PC-9 (cell line): Measurements from ENCODE around the gene PTPN13.

Experiments
- EZH2 ChIP-seq: fragments of 200-600 bp; sonication (generic); IDR thresholded peaks from 2 replicates; pipeline ENCODE4 v1.8.0; 2017; ENCODE audit warnings: antibody characterized with exemption, low read depth
- TF ChIP-seq, protein P1 (sequence below): fragments of 200-600 bp; sonication (generic); conservative IDR thresholded peaks from 2 replicates; pipeline ENCODE4 v1.6.1; 2017; ENCODE audit warnings: mixed run types, antibody characterized with exemption, mild to moderate bottlenecking, moderate library complexity

GRCh38 chr4:86558797-86559196 is 35.3 kb upstream of the PTPN13 start:
- TF ChIP-seq, protein P1, sequence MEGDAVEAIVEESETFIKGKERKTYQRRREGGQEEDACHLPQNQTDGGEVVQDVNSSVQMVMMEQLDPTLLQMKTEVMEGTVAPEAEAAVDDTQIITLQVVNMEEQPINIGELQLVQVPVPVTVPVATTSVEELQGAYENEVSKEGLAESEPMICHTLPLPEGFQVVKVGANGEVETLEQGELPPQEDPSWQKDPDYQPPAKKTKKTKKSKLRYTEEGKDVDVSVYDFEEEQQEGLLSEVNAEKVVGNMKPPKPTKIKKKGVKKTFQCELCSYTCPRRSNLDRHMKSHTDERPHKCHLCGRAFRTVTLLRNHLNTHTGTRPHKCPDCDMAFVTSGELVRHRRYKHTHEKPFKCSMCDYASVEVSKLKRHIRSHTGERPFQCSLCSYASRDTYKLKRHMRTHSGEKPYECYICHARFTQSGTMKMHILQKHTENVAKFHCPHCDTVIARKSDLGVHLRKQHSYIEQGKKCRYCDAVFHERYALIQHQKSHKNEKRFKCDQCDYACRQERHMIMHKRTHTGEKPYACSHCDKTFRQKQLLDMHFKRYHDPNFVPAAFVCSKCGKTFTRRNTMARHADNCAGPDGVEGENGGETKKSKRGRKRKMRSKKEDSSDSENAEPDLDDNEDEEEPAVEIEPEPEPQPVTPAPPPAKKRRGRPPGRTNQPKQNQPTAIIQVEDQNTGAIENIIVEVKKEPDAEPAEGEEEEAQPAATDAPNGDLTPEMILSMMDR, result no peak
- TF ChIP-seq EZH2, result no peak
